ENCODE data around the gene RNF115. TPM values are rescaled to one million over a fixed set of nuclear protein-coding genes. Genes with fewer than 3 reads are reported as not detected.

RNF115 gene
- total RNA-seq, 1 experiment from 2014 or later: 9.5 TPM

DNA sequence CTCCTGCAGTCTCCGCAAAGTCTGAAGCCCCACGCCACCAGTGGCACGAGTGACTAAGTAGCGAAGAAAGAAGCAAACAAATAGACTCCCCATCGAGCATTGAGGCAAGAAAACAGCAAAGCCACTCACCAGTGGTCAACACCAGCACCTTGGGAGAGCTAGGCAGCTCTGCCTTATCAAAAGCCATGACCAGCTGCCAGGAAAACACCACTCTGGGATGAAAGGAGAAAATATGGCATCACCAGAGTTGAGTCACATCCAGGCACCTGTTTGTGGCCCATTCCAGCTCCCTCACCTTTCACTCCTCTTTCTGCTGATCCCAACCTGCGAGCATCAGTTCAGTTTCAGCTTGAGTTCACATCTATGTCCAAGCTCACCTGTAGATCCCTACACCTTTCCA, 134.0 kb downstream of the RNF115 start:
- RAD21 ChIA-PET (ENCODE audit: low non-redundant PET in 1 of 2, low total read pairs in 2 of 2, uncharacterized antibody in 2 of 2, unreplicated experiment in 2 of 2): no interaction called here
- Histone ChIP-seq H3K9me2 (ENCODE audit: insufficient read depth) (no peaks in the 10 kb centered on the region), H3K9ac (ENCODE audit: low read length) (no peak overlapping the region), H4K20me1 (ENCODE audit: insufficient read depth) (no peaks in the 10 kb centered on the region), H3K4me2 (ENCODE audit: low read length) (no peak overlapping the region), H2AFZ (ENCODE audit: low read depth, low read length, poor library complexity, severe bottlenecking) (no peak overlapping the region), H3K79me2 (ENCODE audit: insufficient read depth, low read length) (no peaks in the 10 kb centered on the region), H3K27me3 (ENCODE audit: insufficient read depth, low read length) (no peaks in the 10 kb centered on the region), H3K27ac (ENCODE audit: low read depth, low read length) (no peak overlapping the region), H3K4me1 (ENCODE audit: control insufficient read depth in 1 of 2, insufficient read depth in 2 of 2, low read length in 2 of 2) (no peaks in the 10 kb centered on the region), H3K4me3 (replicated peaks in 1 of 2; ENCODE audit: low read depth in 1 of 2, low read length in 2 of 2) (no peak overlapping the region), H3K36me3 (ENCODE audit: control insufficient read depth in 1 of 2, insufficient read depth in 2 of 2, low read length in 2 of 2) (no peaks in the 10 kb centered on the region), H3K9me3 (ENCODE audit: control insufficient read depth in 1 of 2, insufficient read depth in 1 of 2, low read depth in 1 of 2, low read length in 2 of 2) (no peaks in the 10 kb centered on the region)
- BruUV-seq (replicated peaks): no TSS peak
- POLR2A ChIA-PET: no interaction called here
- ATAC-seq (no peak), DNase-seq (ENCODE audit: low read depth, low spot score) (no peak)
- intact Hi-C loops (cut with micrococcal nuclease): no loop called here
- CTCF ChIA-PET: no interaction called here
- TF ChIP-seq CBX3 (IDR thresholded peaks at IDR 0.05; ENCODE audit: low read depth) (no peak), TCF7L2 (IDR thresholded peaks at IDR 0.05; ENCODE audit: borderline replicate concordance, extremely low read depth, insufficient read depth, insufficient read length) (no peak), RAD21 (IDR thresholded peaks at IDR 0.05; ENCODE audit: low read depth) (no peak), ZFX (IDR thresholded peaks at IDR 0.05) (no peak)
- TF ChIP-seq, protein P1, sequence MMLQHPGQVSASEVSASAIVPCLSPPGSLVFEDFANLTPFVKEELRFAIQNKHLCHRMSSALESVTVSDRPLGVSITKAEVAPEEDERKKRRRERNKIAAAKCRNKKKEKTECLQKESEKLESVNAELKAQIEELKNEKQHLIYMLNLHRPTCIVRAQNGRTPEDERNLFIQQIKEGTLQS (IDR thresholded peaks at IDR 0.05): no peak

DNA sequence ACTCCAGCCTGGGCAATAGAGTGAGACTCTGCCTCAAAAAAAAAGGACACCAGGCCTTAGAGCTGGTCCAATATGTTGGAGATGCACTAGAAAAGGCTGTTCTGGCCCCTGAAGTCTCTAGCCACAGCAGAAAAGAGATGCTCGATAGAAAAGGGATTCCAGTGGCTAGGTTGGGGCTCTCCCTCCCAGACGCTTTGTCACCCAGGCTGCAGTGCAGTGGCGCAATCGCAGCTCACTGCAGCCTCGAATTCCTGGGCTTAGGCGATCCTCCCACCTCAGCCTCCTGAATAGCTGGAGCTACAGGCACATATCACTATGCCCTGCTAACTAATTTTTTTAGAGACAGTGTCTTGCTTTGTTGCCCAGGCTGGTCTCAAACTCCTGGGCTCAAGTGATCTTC, 135.0 kb downstream of the RNF115 start:
- H3K27ac ChIP-seq (ENCODE audit: low read depth, low read length): no peak overlapping the region
- intact Hi-C loops (cut with micrococcal nuclease): no loop called here
- DNase-seq (ENCODE audit: low read depth, low spot score) (no peak), ATAC-seq (no peak)
- BruUV-seq (replicated peaks): no TSS peak
- ChIA-PET RAD21 (ENCODE audit: low non-redundant PET in 1 of 2, low total read pairs in 2 of 2, uncharacterized antibody in 2 of 2, unreplicated experiment in 2 of 2) (no interaction called here), POLR2A (no interaction called here), CTCF (no interaction called here)
- H3K9me3 ChIP-seq (ENCODE audit: control insufficient read depth in 1 of 2, insufficient read depth in 1 of 2, low read depth in 1 of 2, low read length in 2 of 2): no peaks in the 10 kb centered on the region
- no peaks in the 10 kb centered on the region for H3K36me3 ChIP-seq (ENCODE audit: control insufficient read depth in 1 of 2, insufficient read depth in 2 of 2, low read length in 2 of 2)
- H3K4me1 ChIP-seq (ENCODE audit: control insufficient read depth in 1 of 2, insufficient read depth in 2 of 2, low read length in 2 of 2): no peaks in the 10 kb centered on the region
- H3K4me3 ChIP-seq (replicated peaks in 1 of 2; ENCODE audit: low read depth in 1 of 2, low read length in 2 of 2): no peak overlapping the region
- H3K4me2 ChIP-seq (ENCODE audit: low read length): no peak overlapping the region
- H3K9me2 ChIP-seq (ENCODE audit: insufficient read depth): no peaks in the 10 kb centered on the region
- no peak overlapping the region for H2AFZ ChIP-seq (ENCODE audit: low read depth, low read length, poor library complexity, severe bottlenecking)
- no peaks in the 10 kb centered on the region for H3K79me2 ChIP-seq (ENCODE audit: insufficient read depth, low read length)
- H3K9ac ChIP-seq (ENCODE audit: low read length): no peak overlapping the region
- no peaks in the 10 kb centered on the region for H3K27me3 ChIP-seq (ENCODE audit: insufficient read depth, low read length)
- no peaks in the 10 kb centered on the region for H4K20me1 ChIP-seq (ENCODE audit: insufficient read depth)
- TF ChIP-seq EZH2phosphoT487 (IDR thresholded peaks at IDR 0.05; ENCODE audit: borderline replicate concordance) (no peak), POLR2A (IDR thresholded peaks at IDR 0.05; ENCODE audit: borderline replicate concordance, extremely low read depth, insufficient read depth, insufficient read length) (no peak), EGR1 (IDR thresholded peaks at IDR 0.05; ENCODE audit: low read depth) (no peak), ZNF274 (IDR thresholded peaks at IDR 0.05; ENCODE audit: low read depth, low read length) (no peak), CBX3 (IDR thresholded peaks at IDR 0.05; ENCODE audit: low read depth) (no peak), JUND (IDR thresholded peaks at IDR 0.05) (no peak), YY1 (IDR thresholded peaks at IDR 0.05; ENCODE audit: extremely low read depth, insufficient replicate concordance, low read depth, low read length) (no peak), CEBPB (IDR thresholded peaks at IDR 0.05; ENCODE audit: low read depth) (no peak), ELF1 (IDR thresholded peaks at IDR 0.05; ENCODE audit: borderline replicate concordance, low read depth) (no peak), SIN3A (IDR thresholded peaks at IDR 0.05; ENCODE audit: low read depth) (no peak), SRF (IDR thresholded peaks at IDR 0.05; ENCODE audit: low read depth) (no peak), CTCF (IDR thresholded peaks at IDR 0.05 in 2 of 3, conservative IDR thresholded peaks at IDR 0.05 in 1 of 3; ENCODE audit: borderline replicate concordance in 1 of 3, insufficient read depth in 1 of 3, low read depth in 2 of 3, low read length in 2 of 3) (no peak), ZFX (IDR thresholded peaks at IDR 0.05) (no peak)
- TF ChIP-seq, protein P1 (IDR thresholded peaks at IDR 0.05): no peak
- TF ChIP-seq, protein P2, sequence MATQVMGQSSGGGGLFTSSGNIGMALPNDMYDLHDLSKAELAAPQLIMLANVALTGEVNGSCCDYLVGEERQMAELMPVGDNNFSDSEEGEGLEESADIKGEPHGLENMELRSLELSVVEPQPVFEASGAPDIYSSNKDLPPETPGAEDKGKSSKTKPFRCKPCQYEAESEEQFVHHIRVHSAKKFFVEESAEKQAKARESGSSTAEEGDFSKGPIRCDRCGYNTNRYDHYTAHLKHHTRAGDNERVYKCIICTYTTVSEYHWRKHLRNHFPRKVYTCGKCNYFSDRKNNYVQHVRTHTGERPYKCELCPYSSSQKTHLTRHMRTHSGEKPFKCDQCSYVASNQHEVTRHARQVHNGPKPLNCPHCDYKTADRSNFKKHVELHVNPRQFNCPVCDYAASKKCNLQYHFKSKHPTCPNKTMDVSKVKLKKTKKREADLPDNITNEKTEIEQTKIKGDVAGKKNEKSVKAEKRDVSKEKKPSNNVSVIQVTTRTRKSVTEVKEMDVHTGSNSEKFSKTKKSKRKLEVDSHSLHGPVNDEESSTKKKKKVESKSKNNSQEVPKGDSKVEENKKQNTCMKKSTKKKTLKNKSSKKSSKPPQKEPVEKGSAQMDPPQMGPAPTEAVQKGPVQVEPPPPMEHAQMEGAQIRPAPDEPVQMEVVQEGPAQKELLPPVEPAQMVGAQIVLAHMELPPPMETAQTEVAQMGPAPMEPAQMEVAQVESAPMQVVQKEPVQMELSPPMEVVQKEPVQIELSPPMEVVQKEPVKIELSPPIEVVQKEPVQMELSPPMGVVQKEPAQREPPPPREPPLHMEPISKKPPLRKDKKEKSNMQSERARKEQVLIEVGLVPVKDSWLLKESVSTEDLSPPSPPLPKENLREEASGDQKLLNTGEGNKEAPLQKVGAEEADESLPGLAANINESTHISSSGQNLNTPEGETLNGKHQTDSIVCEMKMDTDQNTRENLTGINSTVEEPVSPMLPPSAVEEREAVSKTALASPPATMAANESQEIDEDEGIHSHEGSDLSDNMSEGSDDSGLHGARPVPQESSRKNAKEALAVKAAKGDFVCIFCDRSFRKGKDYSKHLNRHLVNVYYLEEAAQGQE (IDR thresholded peaks at IDR 0.05; ENCODE audit: low read depth): no peak

Data from HCT116 (cell line).